ENCODE data around the gene RPL13A. TPM values are rescaled to one million over a fixed set of nuclear protein-coding genes. Genes with fewer than 3 reads are reported as not detected.
A peak's percentile ranks its signal among the peaks of the same experiment; 100 is the strongest.
"Not testable (repeated sequence)": the region's sequence is repeated elsewhere in the genome, so short reads cannot be mapped to it uniquely, and the experiment has no call there.

Gene RPL13A
- total and polyA plus RNA-seq, 5 donors from 2014 or later, result 1,768 to 3,622 (median 2,937) TPM

- H3K27ac ChIP-seq (ENCODE audit: insufficient read depth, low read length, poor library complexity, severe bottlenecking); H3K27me3 ChIP-seq (ENCODE audit: control insufficient read depth, insufficient read depth, low read length); ATAC-seq (ENCODE audit: low read depth in 2 of 2); H3K27me3 Mint-ChIP-seq; H3K27ac Mint-ChIP-seq; H3K9me3 Mint-ChIP-seq; DNase-seq; H3K4me3 Mint-ChIP-seq; H3K4me3 ChIP-seq (ENCODE audit: low read depth, low read length); H3K36me3 Mint-ChIP-seq; H3K9me3 ChIP-seq (ENCODE audit: control insufficient read depth in 2 of 2, low read length in 2 of 2); H3K4me1 ChIP-seq (ENCODE audit: control insufficient read depth, insufficient read depth, low read length, poor library complexity, severe bottlenecking): not testable (repeated sequence)
- H3K4me1 Mint-ChIP-seq, result peaks cover 0 to 12% (median 4%) of the 10 kb centered on the region in 4 donors
- peaks cover 19% of the 10 kb centered on the region for H3K36me3 ChIP-seq (ENCODE audit: control insufficient read depth, insufficient read depth, low read length)
These were observed 26.3 kb upstream of the RPL13A start for GRCh38 chr19:49461130-49461529.

GRCh38 chr19:49461656-49462055, 25.8 kb upstream of the RPL13A start:
- H3K9me3 Mint-ChIP-seq, result no peaks in the 10 kb centered on the region
- Histone ChIP-seq H3K4me3 (ENCODE audit: low read depth, low read length) (no peak overlapping the region), H3K4me1 (ENCODE audit: control insufficient read depth, insufficient read depth, low read length, poor library complexity, severe bottlenecking) (no peaks in the 10 kb centered on the region), H3K9me3 (ENCODE audit: control insufficient read depth in 2 of 2, low read length in 2 of 2) (no peaks in the 10 kb centered on the region), H3K36me3 (ENCODE audit: control insufficient read depth, insufficient read depth, low read length) (peaks cover 16% of the 10 kb centered on the region), H3K27ac (ENCODE audit: insufficient read depth, low read length, poor library complexity, severe bottlenecking) (no peak overlapping the region), H3K27me3 (ENCODE audit: control insufficient read depth, insufficient read depth, low read length) (no peaks in the 10 kb centered on the region)
- H3K4me1 Mint-ChIP-seq, result peaks cover 0 to 11% (median 3%) of the 10 kb centered on the region in 4 donors
- H3K4me3 Mint-ChIP-seq, result no peak overlapping the region
- peaks cover 8% of the 10 kb centered on the region for H3K36me3 Mint-ChIP-seq
- ATAC-seq (ENCODE audit: low read depth in 2 of 2), result no peak
- no peak for DNase-seq
- H3K27me3 Mint-ChIP-seq, result no peaks in the 10 kb centered on the region
- H3K27ac Mint-ChIP-seq, result no peak overlapping the region

GRCh38 chr19:49462492-49462891, 24.9 kb upstream of the RPL13A start:
- peaks cover 0 to 12% (median 3%) of the 10 kb centered on the region in 4 donors for H3K4me1 Mint-ChIP-seq
- ATAC-seq (ENCODE audit: low read depth in 2 of 2) (no peak), DNase-seq (no peak)
- H3K9me3 Mint-ChIP-seq, result no peaks in the 10 kb centered on the region
- Histone ChIP-seq H3K4me1 (ENCODE audit: control insufficient read depth, insufficient read depth, low read length, poor library complexity, severe bottlenecking) (no peaks in the 10 kb centered on the region), H3K4me3 (ENCODE audit: low read depth, low read length) (no peak overlapping the region), H3K36me3 (ENCODE audit: control insufficient read depth, insufficient read depth, low read length) (peaks cover 19% of the 10 kb centered on the region), H3K9me3 (ENCODE audit: control insufficient read depth in 2 of 2, low read length in 2 of 2) (no peaks in the 10 kb centered on the region), H3K27me3 (ENCODE audit: control insufficient read depth, insufficient read depth, low read length) (no peaks in the 10 kb centered on the region), H3K27ac (ENCODE audit: insufficient read depth, low read length, poor library complexity, severe bottlenecking) (no peak overlapping the region)
- H3K27me3 Mint-ChIP-seq, result no peaks in the 10 kb centered on the region
- peak overlapping the region in 2 of 3 donors; percentile 48 to 59 for H3K27ac Mint-ChIP-seq
- peaks cover 4% of the 10 kb centered on the region for H3K36me3 Mint-ChIP-seq
- no peak overlapping the region for H3K4me3 Mint-ChIP-seq

- Histone ChIP-seq H3K27ac (ENCODE audit: insufficient read depth, low read length, poor library complexity, severe bottlenecking) (no peak overlapping the region), H3K4me1 (ENCODE audit: control insufficient read depth, insufficient read depth, low read length, poor library complexity, severe bottlenecking) (peaks cover 14% of the 10 kb centered on the region), H3K9me3 (ENCODE audit: control insufficient read depth in 2 of 2, low read length in 2 of 2) (no peaks in the 10 kb centered on the region), H3K4me3 (ENCODE audit: low read depth, low read length) (no peak overlapping the region), H3K36me3 (ENCODE audit: control insufficient read depth, insufficient read depth, low read length) (peaks cover 16% of the 10 kb centered on the region), H3K27me3 (ENCODE audit: control insufficient read depth, insufficient read depth, low read length) (no peaks in the 10 kb centered on the region)
- Mint-ChIP-seq H3K9me3 (no peaks in the 10 kb centered on the region), H3K27me3 (peaks cover 3% of the 10 kb centered on the region), H3K27ac (peak overlapping the region in 2 of 3 donors; percentile 24 to 42), H3K4me1 (peaks cover 0 to 20% (median 6%) of the 10 kb centered on the region in 4 donors), H3K36me3 (peaks cover 8% of the 10 kb centered on the region), H3K4me3 (no peak overlapping the region)
- DNase-seq (no peak), ATAC-seq (ENCODE audit: low read depth in 2 of 2) (no peak)
These were observed 23.3 kb upstream of the RPL13A start for GRCh38 chr19:49463960-49464740.

GRCh38 chr19:49465371-49465770, 22.0 kb upstream of the RPL13A start:
- Histone ChIP-seq H3K36me3 (ENCODE audit: control insufficient read depth, insufficient read depth, low read length) (peaks cover 5% of the 10 kb centered on the region), H3K27ac (ENCODE audit: insufficient read depth, low read length, poor library complexity, severe bottlenecking) (no peak overlapping the region), H3K9me3 (ENCODE audit: control insufficient read depth in 2 of 2, low read length in 2 of 2) (no peaks in the 10 kb centered on the region), H3K27me3 (ENCODE audit: control insufficient read depth, insufficient read depth, low read length) (no peaks in the 10 kb centered on the region), H3K4me1 (ENCODE audit: control insufficient read depth, insufficient read depth, low read length, poor library complexity, severe bottlenecking) (peaks cover 25% of the 10 kb centered on the region), H3K4me3 (ENCODE audit: low read depth, low read length) (no peak overlapping the region)
- ATAC-seq (ENCODE audit: low read depth in 2 of 2) (no peak), DNase-seq (no peak)
- Mint-ChIP-seq H3K4me3 (no peak overlapping the region), H3K4me1 (peaks cover 0 to 30% (median 14%) of the 10 kb centered on the region in 4 donors), H3K36me3 (peaks cover 4% of the 10 kb centered on the region), H3K27ac (peak overlapping the region; percentile 42 to 96 (median 91)), H3K27me3 (peaks cover 8% of the 10 kb centered on the region), H3K9me3 (peaks cover 0 to 1% (median 0%) of the 10 kb centered on the region in 7 donors)

GRCh38 chr19:49468199-49468598, 19.2 kb upstream of the RPL13A start:
- Histone ChIP-seq H3K4me1 (ENCODE audit: control insufficient read depth, insufficient read depth, low read length, poor library complexity, severe bottlenecking) (peaks cover 51% of the 10 kb centered on the region), H3K36me3 (ENCODE audit: control insufficient read depth, insufficient read depth, low read length) (peaks cover 5% of the 10 kb centered on the region), H3K27ac (ENCODE audit: insufficient read depth, low read length, poor library complexity, severe bottlenecking) (peak overlapping the region; percentile 96), H3K9me3 (ENCODE audit: control insufficient read depth in 2 of 2, low read length in 2 of 2) (no peaks in the 10 kb centered on the region), H3K4me3 (ENCODE audit: low read depth, low read length) (no peak overlapping the region), H3K27me3 (ENCODE audit: control insufficient read depth, insufficient read depth, low read length) (no peaks in the 10 kb centered on the region)
- no peak for ATAC-seq (ENCODE audit: low read depth in 2 of 2)
- H3K36me3 Mint-ChIP-seq, result peaks cover 4% of the 10 kb centered on the region
- peak overlapping the region in 1 of 4 donors; percentile 84 for H3K4me3 Mint-ChIP-seq
- peaks cover 0 to 1% (median 0%) of the 10 kb centered on the region in 7 donors for H3K9me3 Mint-ChIP-seq
- peak overlapping the region; percentile 99 to 100 (median 99) for H3K27ac Mint-ChIP-seq
- DNase-seq, result no peak
- H3K4me1 Mint-ChIP-seq, result peaks cover 0 to 48% (median 29%) of the 10 kb centered on the region in 4 donors
- H3K27me3 Mint-ChIP-seq, result peaks cover 9% of the 10 kb centered on the region

- Mint-ChIP-seq H3K27me3 (peaks cover 9% of the 10 kb centered on the region), H3K9me3 (peaks cover 0 to 1% (median 0%) of the 10 kb centered on the region in 7 donors), H3K36me3 (peaks cover 4% of the 10 kb centered on the region), H3K4me3 (peak overlapping the region; percentile 78 to 89 (median 84)), H3K4me1 (peaks cover 0 to 54% (median 32%) of the 10 kb centered on the region in 4 donors), H3K27ac (peak overlapping the region; percentile 99 to 100 (median 99))
- H3K9me3 ChIP-seq (ENCODE audit: control insufficient read depth in 2 of 2, low read length in 2 of 2), result no peaks in the 10 kb centered on the region
- H3K27ac ChIP-seq (ENCODE audit: insufficient read depth, low read length, poor library complexity, severe bottlenecking), result peak overlapping the region; percentile 96
- peaks cover 58% of the 10 kb centered on the region for H3K4me1 ChIP-seq (ENCODE audit: control insufficient read depth, insufficient read depth, low read length, poor library complexity, severe bottlenecking)
- peaks cover 5% of the 10 kb centered on the region for H3K36me3 ChIP-seq (ENCODE audit: control insufficient read depth, insufficient read depth, low read length)
- no peak overlapping the region for H3K4me3 ChIP-seq (ENCODE audit: low read depth, low read length)
- H3K27me3 ChIP-seq (ENCODE audit: control insufficient read depth, insufficient read depth, low read length), result no peaks in the 10 kb centered on the region
- ATAC-seq (ENCODE audit: low read depth in 2 of 2) (peak; percentile 87 to 88), DNase-seq (peak; percentile 88 to 99 (median 95))
These were observed 18.5 kb upstream of the RPL13A start for GRCh38 chr19:49468746-49469447.

Data from CD4-positive, CD25-positive, alpha-beta regulatory T cell (primary cell).